Measurements from ENCODE around the gene MRO. TPM values are rescaled to one million over a fixed set of nuclear protein-coding genes. Genes with fewer than 3 reads are reported as not detected.
"Not testable (repeated sequence)": the region's sequence is repeated elsewhere in the genome, so short reads cannot be mapped to it uniquely, and the experiment has no call there.

MRO gene
- total RNA-seq, 2 donors from 2014 or later = not detected

DNA sequence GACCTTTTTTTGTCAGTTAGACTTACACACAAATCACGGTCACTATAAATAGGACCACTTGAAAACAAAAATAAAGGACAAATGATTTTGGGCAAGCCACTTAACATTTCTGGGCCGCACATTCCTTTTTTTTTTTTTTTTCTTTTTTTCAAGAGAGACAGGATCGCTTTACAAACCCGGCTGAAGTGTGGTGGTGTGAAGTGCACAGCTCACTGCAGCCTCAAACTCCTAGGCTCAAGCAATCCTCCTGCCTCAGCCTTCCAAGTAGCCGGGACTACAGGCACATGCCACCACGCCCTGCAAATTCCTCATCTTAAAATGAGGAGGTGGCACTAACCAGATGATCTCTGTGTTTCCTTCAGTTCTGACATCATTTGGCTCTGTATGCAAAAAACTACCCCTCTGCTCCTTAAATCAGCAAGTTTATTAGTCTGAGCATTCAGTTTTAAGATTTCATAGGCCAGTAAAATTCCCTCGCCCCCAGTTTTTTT is 28.3 kb upstream of the MRO start:
- H3K9me3 Mint-ChIP-seq = no peaks in the 10 kb centered on the region
- H3K36me3 Mint-ChIP-seq (ENCODE audit: low read depth) = no peaks in the 10 kb centered on the region
- H3K27me3 Mint-ChIP-seq = peaks cover 10% of the 10 kb centered on the region
- no peak for ATAC-seq (replicated peaks)
- peaks cover 10% of the 10 kb centered on the region for H3K4me1 Mint-ChIP-seq
- H3K4me3 Mint-ChIP-seq = no peak overlapping the region
- H3K27ac Mint-ChIP-seq = no peak overlapping the region

DNA sequence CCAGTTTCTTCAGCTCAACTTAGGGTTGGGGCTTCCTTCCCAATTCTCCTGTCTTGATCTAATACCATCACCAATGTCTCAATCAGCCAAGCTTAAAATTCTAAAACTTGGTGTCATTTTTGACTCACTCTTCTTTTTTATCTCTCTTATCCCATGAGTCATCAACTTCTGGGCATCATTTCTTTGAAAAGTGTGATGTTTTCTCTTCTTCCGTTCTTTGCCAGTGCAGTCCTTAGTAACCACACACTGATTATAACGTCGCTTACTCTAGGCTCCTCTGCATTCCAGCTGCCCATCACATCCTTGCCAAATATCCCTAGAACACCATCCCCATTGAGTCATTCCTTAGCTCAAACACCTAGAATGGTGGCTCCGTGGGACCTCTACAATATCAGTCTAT is 27.4 kb upstream of the MRO start:
- Mint-ChIP-seq H3K27ac (no peak overlapping the region), H3K27me3 (peaks cover 7% of the 10 kb centered on the region), H3K4me1 (peaks cover 10% of the 10 kb centered on the region), H3K9me3 (no peaks in the 10 kb centered on the region), H3K36me3 (ENCODE audit: low read depth) (no peaks in the 10 kb centered on the region), H3K4me3 (no peak overlapping the region)
- ATAC-seq (replicated peaks) = peak; percentile 80

DNA sequence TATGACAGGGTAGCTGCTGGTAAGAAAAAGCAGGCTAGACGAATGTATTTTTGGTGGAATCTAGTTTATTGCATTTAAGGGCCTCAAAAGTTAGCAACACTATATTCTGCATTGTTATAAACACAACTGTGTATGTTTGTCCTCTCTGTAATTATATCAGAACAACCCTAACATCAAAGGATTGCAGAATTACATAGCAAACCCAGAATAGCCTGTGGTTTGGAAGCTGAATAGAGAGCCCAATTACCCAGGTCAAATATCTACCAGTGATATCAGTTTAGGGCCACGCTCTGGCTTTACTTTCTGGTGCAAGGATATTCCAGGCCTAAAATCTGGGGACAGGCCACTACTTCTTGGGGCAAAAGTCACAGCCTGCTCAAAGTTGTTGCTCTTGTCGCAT is 25.1 kb upstream of the MRO start:
- H3K4me3 Mint-ChIP-seq = no peak overlapping the region
- H3K9me3 Mint-ChIP-seq = no peaks in the 10 kb centered on the region
- ATAC-seq (replicated peaks) = no peak
- peaks cover 7% of the 10 kb centered on the region for H3K27me3 Mint-ChIP-seq
- H3K36me3 Mint-ChIP-seq (ENCODE audit: low read depth) = no peaks in the 10 kb centered on the region
- H3K27ac Mint-ChIP-seq = no peak overlapping the region
- H3K4me1 Mint-ChIP-seq = peaks cover 10% of the 10 kb centered on the region

DNA sequence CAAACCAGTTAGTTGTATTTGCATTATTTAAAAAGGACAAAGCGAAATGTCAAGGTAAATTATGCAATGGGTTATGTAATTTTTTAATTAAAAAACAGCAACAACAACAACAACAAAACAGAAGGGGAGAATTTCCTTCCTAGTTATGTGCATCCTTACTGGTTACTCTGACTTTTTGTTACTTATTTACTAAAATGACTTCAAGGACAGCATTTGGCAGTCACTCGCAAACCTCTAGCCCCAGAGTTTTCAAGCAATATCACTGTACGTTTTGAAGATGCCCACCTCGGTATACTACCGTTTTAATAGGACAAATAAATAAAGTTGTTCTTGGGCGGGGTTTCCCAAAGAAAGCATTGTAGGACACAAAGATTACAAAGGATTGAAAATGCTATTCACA is 24.7 kb upstream of the MRO start:
- Mint-ChIP-seq H3K4me3 (no peak overlapping the region), H3K9me3 (no peaks in the 10 kb centered on the region), H3K36me3 (ENCODE audit: low read depth) (no peaks in the 10 kb centered on the region), H3K4me1 (peaks cover 10% of the 10 kb centered on the region), H3K27me3 (peaks cover 5% of the 10 kb centered on the region), H3K27ac (no peak overlapping the region)
- ATAC-seq (replicated peaks) = no peak

DNA sequence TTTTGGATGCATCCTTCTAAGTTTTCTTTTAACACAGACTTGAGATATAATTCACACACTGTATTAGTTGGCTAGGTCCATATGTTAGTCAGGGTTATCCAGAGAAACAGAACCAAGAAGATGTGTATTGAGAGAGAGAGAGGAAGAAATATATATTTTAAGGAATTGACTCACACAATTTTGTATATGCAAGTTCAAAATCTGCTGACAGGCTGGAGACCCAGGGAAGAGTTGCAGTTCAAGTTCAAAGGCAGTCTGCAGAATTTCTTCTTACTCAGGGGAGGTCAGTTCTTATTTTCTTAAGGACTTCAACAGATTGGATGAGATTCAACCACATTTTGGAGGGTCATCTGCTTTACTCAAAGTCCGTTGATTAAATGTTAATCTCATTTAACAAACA is 23.0 kb upstream of the MRO start:
- Mint-ChIP-seq H3K27me3 (peaks cover 8% of the 10 kb centered on the region), H3K4me3 (no peak overlapping the region), H3K36me3 (ENCODE audit: low read depth) (no peaks in the 10 kb centered on the region), H3K27ac (no peak overlapping the region), H3K9me3 (no peaks in the 10 kb centered on the region), H3K4me1 (peaks cover 10% of the 10 kb centered on the region)
- ATAC-seq (replicated peaks) = no peak

DNA sequence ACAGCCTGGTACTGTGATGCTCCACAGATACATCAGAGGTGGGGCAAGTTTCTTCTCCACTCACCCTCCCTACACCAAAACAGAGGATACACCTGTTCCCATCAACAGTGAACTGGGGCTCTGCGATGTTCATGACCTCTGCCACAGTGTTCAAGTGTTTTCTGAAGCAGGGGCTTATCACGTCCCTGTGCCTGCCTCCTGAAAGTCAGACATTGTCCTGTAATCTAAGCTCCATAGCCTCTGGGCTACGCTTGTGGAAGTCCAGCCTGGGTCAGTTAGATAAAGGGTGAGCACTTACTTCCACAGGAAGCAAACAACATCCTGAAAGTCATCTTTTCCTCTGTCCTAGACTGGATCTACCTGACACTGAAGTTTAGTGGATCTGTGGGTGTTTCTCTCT is 20.2 kb upstream of the MRO start:
- H3K27ac Mint-ChIP-seq = no peak overlapping the region
- H3K27me3 Mint-ChIP-seq = peaks cover 4% of the 10 kb centered on the region
- no peaks in the 10 kb centered on the region for H3K4me1 Mint-ChIP-seq
- H3K9me3 Mint-ChIP-seq = no peaks in the 10 kb centered on the region
- no peak overlapping the region for H3K4me3 Mint-ChIP-seq
- no peaks in the 10 kb centered on the region for H3K36me3 Mint-ChIP-seq (ENCODE audit: low read depth)
- no peak for ATAC-seq (replicated peaks)

DNA sequence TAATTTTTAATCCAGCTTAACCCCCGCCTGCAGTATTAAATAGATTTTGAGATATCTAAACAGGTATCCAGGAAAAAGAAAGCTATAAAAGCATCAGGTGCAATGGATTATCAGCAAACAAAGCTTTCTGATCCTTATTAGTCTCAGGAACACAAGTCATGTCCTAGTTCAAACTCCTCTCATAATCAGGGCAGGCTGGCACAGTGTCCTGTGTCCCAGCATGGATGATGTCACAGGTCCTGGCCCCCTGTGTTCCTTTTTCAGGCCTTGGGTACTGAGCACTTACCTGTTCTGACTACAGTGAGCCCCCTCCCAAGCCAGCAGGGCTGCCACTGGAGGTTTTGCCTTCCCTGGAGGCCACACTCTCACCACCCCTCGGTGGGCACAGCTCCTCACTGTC is 19.5 kb upstream of the MRO start:
- no peaks in the 10 kb centered on the region for H3K9me3 Mint-ChIP-seq
- H3K36me3 Mint-ChIP-seq (ENCODE audit: low read depth) = no peaks in the 10 kb centered on the region
- no peaks in the 10 kb centered on the region for H3K4me1 Mint-ChIP-seq
- no peak overlapping the region for H3K27ac Mint-ChIP-seq
- H3K4me3 Mint-ChIP-seq = no peak overlapping the region
- H3K27me3 Mint-ChIP-seq = peaks cover 4% of the 10 kb centered on the region
- ATAC-seq (replicated peaks) = no peak

DNA sequence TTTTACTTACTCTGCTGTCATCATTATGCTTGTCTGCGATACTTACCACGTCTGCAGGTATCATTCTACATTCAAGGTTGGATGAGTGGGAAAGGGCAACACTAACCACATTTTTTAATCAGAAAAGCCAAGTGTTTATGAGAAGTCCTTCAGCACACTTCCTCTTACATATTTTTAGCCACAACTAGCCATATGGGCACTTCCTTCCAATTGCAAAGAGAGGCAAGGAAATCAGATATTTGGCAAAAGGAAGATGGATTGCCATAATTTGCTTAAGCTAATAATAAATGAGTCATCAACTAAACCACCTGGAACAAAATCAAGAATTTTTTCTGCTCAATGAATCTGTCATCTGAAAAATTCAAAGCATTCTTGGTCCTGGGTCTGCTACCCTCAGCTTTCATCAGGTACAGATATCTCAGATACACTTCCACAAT is 16.7 kb upstream of the MRO start:
- Mint-ChIP-seq H3K9me3 (no peaks in the 10 kb centered on the region), H3K27me3 (peaks cover 4% of the 10 kb centered on the region), H3K36me3 (ENCODE audit: low read depth) (no peaks in the 10 kb centered on the region), H3K4me1 (no peaks in the 10 kb centered on the region), H3K4me3 (no peak overlapping the region), H3K27ac (no peak overlapping the region)
- no peak for ATAC-seq (replicated peaks)

DNA sequence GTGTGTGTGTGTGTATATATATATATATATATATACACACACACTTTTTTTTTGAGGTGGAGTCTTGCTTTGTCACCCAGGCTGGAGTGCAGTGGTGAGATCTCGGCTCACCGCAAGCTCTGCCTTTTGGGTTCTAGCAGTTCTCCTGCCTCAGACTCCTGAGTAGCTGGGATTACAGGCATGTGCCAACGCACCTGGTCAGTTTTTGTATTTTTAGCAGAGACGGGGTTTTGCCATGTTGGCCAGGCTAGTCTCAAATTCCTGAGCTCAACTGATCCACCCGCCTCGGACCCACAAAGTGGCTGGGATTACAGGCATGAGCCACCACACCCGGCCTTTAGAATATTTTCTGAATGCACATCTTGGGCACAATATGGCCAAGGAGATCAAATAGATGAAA is 13.7 kb upstream of the MRO start:
- not testable (repeated sequence) for H3K4me1 Mint-ChIP-seq; H3K27ac Mint-ChIP-seq; ATAC-seq (replicated peaks); H3K4me3 Mint-ChIP-seq; H3K9me3 Mint-ChIP-seq; H3K27me3 Mint-ChIP-seq; H3K36me3 Mint-ChIP-seq (ENCODE audit: low read depth)

DNA sequence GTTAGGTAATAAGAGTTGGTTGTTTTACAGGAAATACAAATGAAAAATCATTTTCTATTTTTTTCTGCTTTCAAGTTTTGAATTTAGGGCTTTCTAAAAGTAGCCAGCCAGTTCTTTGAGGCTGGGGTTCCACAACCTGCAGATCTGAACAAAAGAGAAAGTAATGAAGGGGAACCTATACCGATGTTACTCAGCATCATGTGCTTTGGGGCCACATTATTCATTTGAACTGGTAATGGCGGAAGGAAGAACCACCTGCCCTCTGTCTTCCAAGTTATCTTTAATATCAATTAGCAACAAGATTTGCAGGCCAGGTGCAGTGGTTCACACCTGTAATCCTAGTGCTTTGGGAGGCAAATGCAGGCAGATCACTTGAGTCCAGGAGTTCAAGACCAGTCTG is 12.9 kb upstream of the MRO start:
- H3K27me3 Mint-ChIP-seq = no peaks in the 10 kb centered on the region
- H3K36me3 Mint-ChIP-seq (ENCODE audit: low read depth) = no peaks in the 10 kb centered on the region
- H3K4me3 Mint-ChIP-seq = no peak overlapping the region
- no peak for ATAC-seq (replicated peaks)
- no peak overlapping the region for H3K27ac Mint-ChIP-seq
- H3K9me3 Mint-ChIP-seq = no peaks in the 10 kb centered on the region
- no peaks in the 10 kb centered on the region for H3K4me1 Mint-ChIP-seq

DNA sequence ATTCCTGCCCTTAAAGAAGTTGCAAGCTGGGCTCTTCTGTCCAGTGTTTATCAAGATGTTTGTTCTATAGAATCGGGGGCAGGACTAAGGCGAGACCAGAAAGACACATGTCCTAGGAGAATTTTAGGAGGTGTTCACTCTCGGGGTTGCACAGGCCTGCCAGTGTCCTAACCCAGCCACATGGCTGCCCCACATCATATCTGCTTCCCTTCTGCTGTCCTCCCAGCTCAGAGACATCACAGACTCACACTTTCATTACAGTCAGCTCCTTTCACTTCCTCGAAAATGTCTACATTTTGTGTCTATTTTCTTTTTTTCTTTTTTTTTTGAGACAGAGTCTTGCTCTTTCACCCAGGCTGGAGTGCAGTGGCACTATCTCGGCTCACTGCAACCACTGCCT is 10.7 kb upstream of the MRO start:
- H3K4me3 Mint-ChIP-seq = no peak overlapping the region

DNA sequence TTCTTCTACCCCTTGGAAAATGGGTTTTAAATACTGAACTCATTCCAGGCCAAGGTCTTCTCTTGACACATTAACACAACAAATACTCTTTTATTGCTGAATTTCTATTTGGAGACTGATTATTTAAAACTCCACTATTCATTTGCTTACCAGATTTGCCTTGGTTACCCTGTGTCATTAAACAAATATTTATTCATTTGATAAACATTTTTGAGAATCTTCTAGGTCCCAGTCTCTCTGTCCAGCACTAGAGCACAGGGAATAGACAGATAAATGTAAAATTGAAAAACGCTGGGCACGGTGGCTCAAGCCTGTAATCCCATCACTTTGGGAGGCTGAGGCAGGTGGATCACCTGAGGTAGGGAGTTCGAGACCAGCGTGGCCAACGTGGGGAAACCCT is 9.8 kb upstream of the MRO start:
- Mint-ChIP-seq H3K36me3 (ENCODE audit: low read depth) (no peaks in the 10 kb centered on the region), H3K9me3 (no peaks in the 10 kb centered on the region), H3K27me3 (no peaks in the 10 kb centered on the region), H3K4me3 (no peak overlapping the region), H3K27ac (no peak overlapping the region), H3K4me1 (no peaks in the 10 kb centered on the region)
- ATAC-seq (replicated peaks) = no peak

More for the DNA sequence above, 10.7 kb upstream of the MRO start:
- Mint-ChIP-seq H3K27me3 (no peaks in the 10 kb centered on the region), H3K36me3 (ENCODE audit: low read depth) (no peaks in the 10 kb centered on the region), H3K9me3 (no peaks in the 10 kb centered on the region), H3K27ac (no peak overlapping the region), H3K4me1 (no peaks in the 10 kb centered on the region)
- no peak for ATAC-seq (replicated peaks)

DNA sequence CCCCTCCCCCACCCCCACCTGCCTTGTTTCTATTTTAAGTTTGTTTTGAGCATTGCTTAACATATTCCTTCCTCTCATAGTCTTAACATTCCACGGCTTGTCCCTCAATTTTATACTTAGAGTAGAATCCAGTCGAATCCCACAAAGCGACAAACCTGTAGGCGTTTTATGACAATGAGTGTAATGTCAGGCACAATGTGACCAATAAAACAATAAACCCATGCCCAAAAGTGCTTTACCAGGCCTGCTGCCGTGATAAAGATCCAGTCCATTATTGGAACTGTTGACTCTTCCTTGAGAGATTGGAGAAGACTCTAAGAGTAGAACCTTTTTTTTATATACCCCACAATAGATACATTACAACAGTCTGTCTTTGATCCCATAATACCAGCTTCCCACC is 6.2 kb upstream of the MRO start:
- Mint-ChIP-seq H3K36me3 (ENCODE audit: low read depth) (no peaks in the 10 kb centered on the region), H3K9me3 (no peaks in the 10 kb centered on the region), H3K27ac (no peak overlapping the region), H3K27me3 (no peaks in the 10 kb centered on the region), H3K4me1 (no peaks in the 10 kb centered on the region), H3K4me3 (no peak overlapping the region)
- no peak for ATAC-seq (replicated peaks)

DNA sequence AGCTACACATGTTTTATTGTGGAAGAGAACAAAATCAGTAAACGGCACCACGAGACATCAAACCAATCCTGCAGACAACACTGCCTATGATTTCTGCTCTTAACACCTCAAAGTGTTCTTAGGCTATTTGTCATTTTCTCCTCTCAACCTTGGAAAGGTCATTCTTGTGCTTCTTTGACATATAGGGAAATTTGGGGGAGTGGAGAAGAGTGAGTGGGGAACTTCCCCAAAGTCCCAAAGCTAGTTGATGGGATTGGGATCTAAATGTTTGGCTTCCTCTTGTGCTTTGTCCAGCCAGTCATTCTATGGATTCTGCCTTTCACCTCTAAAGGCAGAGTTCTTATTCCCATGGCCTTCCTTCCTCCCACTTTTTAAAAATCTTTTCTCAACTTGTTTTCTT is 5.8 kb upstream of the MRO start:
- H3K36me3 Mint-ChIP-seq (ENCODE audit: low read depth) = no peaks in the 10 kb centered on the region
- no peak overlapping the region for H3K4me3 Mint-ChIP-seq
- no peaks in the 10 kb centered on the region for H3K9me3 Mint-ChIP-seq
- H3K27me3 Mint-ChIP-seq = no peaks in the 10 kb centered on the region
- no peak for ATAC-seq (replicated peaks)
- no peak overlapping the region for H3K27ac Mint-ChIP-seq
- H3K4me1 Mint-ChIP-seq = no peaks in the 10 kb centered on the region

DNA sequence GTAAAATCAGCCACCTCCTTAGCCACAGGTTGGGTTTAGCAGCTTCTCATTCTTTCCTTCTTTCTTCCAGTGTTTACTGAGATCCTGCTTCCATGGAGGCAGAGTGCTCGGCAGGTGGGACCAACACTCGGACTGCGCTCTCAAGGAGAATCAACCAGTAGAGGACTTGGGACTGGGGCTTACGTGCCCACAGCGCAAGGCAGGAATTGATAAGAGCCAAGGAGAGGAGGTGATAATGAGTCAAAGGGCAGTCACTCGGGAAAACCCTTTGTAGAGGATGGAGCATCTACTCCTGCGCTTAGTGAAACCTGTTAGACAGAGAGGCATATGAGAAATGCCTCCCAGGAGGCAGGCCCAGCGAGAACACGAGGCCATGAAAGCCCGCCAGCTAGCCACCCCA is 2.9 kb upstream of the MRO start:
- no peaks in the 10 kb centered on the region for H3K36me3 Mint-ChIP-seq (ENCODE audit: low read depth)
- H3K4me3 Mint-ChIP-seq = no peak overlapping the region
- no peaks in the 10 kb centered on the region for H3K9me3 Mint-ChIP-seq
- H3K4me1 Mint-ChIP-seq = no peaks in the 10 kb centered on the region
- no peak overlapping the region for H3K27ac Mint-ChIP-seq
- H3K27me3 Mint-ChIP-seq = peaks cover 8% of the 10 kb centered on the region
- no peak for ATAC-seq (replicated peaks)

DNA sequence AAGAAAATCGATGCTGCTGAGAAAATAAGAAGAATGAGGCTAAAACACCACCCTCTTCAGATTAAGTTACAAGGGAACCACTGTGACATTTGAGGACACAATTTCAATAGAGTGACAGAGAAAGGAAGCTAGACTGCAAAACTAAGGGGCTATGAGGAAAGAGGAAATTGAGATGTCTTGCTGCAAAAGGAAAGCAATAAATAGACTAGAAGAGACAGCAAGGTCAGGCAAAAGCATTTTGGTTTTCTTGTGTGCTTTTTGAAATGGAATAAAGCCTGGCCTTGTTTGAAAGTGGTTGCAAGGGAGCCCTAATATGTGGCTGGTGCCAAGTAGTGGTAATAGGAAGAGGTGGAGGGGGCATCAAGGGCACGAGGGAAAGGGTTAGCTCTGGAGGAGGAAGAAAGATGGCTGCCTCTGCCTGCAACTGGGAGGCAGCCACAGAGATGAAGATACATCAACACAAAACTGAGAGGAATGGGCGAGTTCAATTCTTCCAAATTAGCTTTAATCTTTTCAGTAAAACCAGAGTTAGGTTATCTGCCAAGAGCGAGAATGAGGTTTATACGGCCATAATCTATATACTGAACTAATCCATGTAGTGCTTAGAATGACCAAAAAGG is 1.2 kb upstream of the MRO start:
- Mint-ChIP-seq H3K4me1 (no peaks in the 10 kb centered on the region), H3K27ac (no peak overlapping the region), H3K27me3 (peaks cover 8% of the 10 kb centered on the region), H3K4me3 (no peak overlapping the region), H3K36me3 (ENCODE audit: low read depth) (no peaks in the 10 kb centered on the region), H3K9me3 (no peaks in the 10 kb centered on the region)
- ATAC-seq (replicated peaks) = no peak

Data from activated T-helper 17 cell treated with anti-CD3 and anti-CD28 coated beads, Interleukin-2, amount 50 U/mL, for 72 hours (primary cell).